Mesenchymal stem cell (in vitro differentiated cells and primary cell): ENCODE data around the gene ARL11.
"Not testable (repeated sequence)": the region's sequence is repeated elsewhere in the genome, so short reads cannot be mapped to it uniquely, and the experiment has no call there.

Source experiments
- DNase-seq: peaks from one replicate; pipeline ENCODE4 v3.0.0-alpha.2; 2013
- H2AFZ ChIP-seq: one replicate; pipeline ENCODE4 v1.6.1; 2013; ENCODE audit warnings: low read depth, mild to moderate bottlenecking, control low read depth, inconsistent platforms, low read length, moderate library complexity
- H2AK5ac ChIP-seq: 2 replicates; pipeline ENCODE4 v1.6.1; 2013; ENCODE audit warnings: low read length, moderate library complexity, mild to moderate bottlenecking, inconsistent platforms; ENCODE audit not compliant: severe bottlenecking
- H2BK120ac ChIP-seq: one replicate; pipeline ENCODE4 v1.6.1; 2013; ENCODE audit warnings: low read depth, mild to moderate bottlenecking, inconsistent platforms, low read length, moderate library complexity
- H2BK12ac ChIP-seq, 2 experiments: one replicate each; pipeline ENCODE4 v1.6.1; 2013; ENCODE audit warnings: inconsistent platforms in 2 of 2, low read length in 2 of 2, mild to moderate bottlenecking in 2 of 2, moderate library complexity in 2 of 2, control low read depth in 1 of 2
- H2BK15ac ChIP-seq: one replicate; pipeline ENCODE4 v1.6.1; 2013; ENCODE audit warnings: mild to moderate bottlenecking, low read depth, inconsistent platforms; ENCODE audit not compliant: poor library complexity, severe bottlenecking
- H2BK5ac ChIP-seq: 2 replicates; pipeline ENCODE4 v1.6.1; 2013; ENCODE audit warnings: low read depth, mild to moderate bottlenecking, low read length, control low read depth, inconsistent platforms; ENCODE audit not compliant: poor library complexity, severe bottlenecking
- H3K14ac ChIP-seq, 2 experiments: one replicate each; pipeline ENCODE4 v1.6.1; 2013; ENCODE audit warnings: inconsistent platforms in 2 of 2, low read length in 2 of 2, control low read depth in 1 of 2, mild to moderate bottlenecking in 1 of 2, moderate library complexity in 1 of 2
- H3K18ac ChIP-seq, 2 experiments: one replicate each; pipeline ENCODE4 v1.6.1; 2013; ENCODE audit warnings: inconsistent platforms in 2 of 2, low read length in 2 of 2, control low read depth in 1 of 2, low read depth in 1 of 2, mild to moderate bottlenecking in 1 of 2
- H3K23ac ChIP-seq, 2 experiments: one replicate each; pipeline ENCODE4 v1.6.1; 2013; ENCODE audit warnings: inconsistent platforms in 2 of 2, low read length in 2 of 2, mild to moderate bottlenecking in 2 of 2, moderate library complexity in 2 of 2, control low read depth in 1 of 2
- H3K27ac ChIP-seq: 2 replicates; pipeline ENCODE4 v1.5.1; 2013; ENCODE audit warnings: mild to moderate bottlenecking, moderate library complexity, low read length, control low read depth, inconsistent platforms; ENCODE audit not compliant: poor library complexity, severe bottlenecking
- H3K27me3 ChIP-seq, 2 experiments: 2 replicates each; pipeline versions ENCODE4 v1.6.1 to v1.7.0; 2013; ENCODE audit warnings: low read length in 2 of 2, mild to moderate bottlenecking in 2 of 2, moderate library complexity in 2 of 2, control low read depth in 1 of 2, inconsistent platforms in 1 of 2; ENCODE audit not compliant: control insufficient read depth in 1 of 2, insufficient read depth in 1 of 2
- H3K36me3 ChIP-seq, 2 experiments: 2 replicates each; pipeline versions ENCODE4 v1.6.1 to v1.7.0; 2013; ENCODE audit warnings: low read length in 2 of 2, control low read depth in 1 of 2, inconsistent platforms in 1 of 2, low read depth in 1 of 2, mild to moderate bottlenecking in 1 of 2; ENCODE audit not compliant: insufficient read depth in 2 of 2, control insufficient read depth in 1 of 2
- H3K4ac ChIP-seq, 2 experiments: one replicate each; pipeline ENCODE4 v1.6.1; 2013; ENCODE audit warnings: inconsistent platforms in 2 of 2, low read length in 2 of 2, mild to moderate bottlenecking in 2 of 2, moderate library complexity in 2 of 2, control low read depth in 1 of 2, low read depth in 1 of 2
- H3K4me1 ChIP-seq: 2 replicates; pipeline ENCODE4 v1.6.1; 2013; ENCODE audit warnings: low read depth, low read length, control low read depth; ENCODE audit not compliant: control insufficient read depth, insufficient read depth
- H3K4me2 ChIP-seq: 2 replicates; pipeline ENCODE4 v1.6.1; 2013; ENCODE audit warnings: low read length, mild to moderate bottlenecking, inconsistent platforms; ENCODE audit not compliant: poor library complexity, severe bottlenecking
- H3K4me3 ChIP-seq, 2 experiments: 2 replicates each; pipeline versions ENCODE4 v1.5.1 to v1.7.0; 2013; ENCODE audit warnings: low read length in 2 of 2, mild to moderate bottlenecking in 2 of 2, control low read depth in 1 of 2, low read depth in 1 of 2; ENCODE audit not compliant: insufficient read depth in 1 of 2
- H3K79me1 ChIP-seq: replicated peaks from 2 replicates; pipeline ENCODE4 v1.6.1; 2013; ENCODE audit warnings: mild to moderate bottlenecking, control low read depth, low read length, inconsistent platforms; ENCODE audit not compliant: poor library complexity, severe bottlenecking
- H3K9ac ChIP-seq: 2 replicates; pipeline ENCODE4 v1.7.0; 2013; ENCODE audit warnings: mild to moderate bottlenecking, low read length, moderate library complexity
- H3K9me3 ChIP-seq: 2 replicates; pipeline ENCODE4 v1.7.0; 2013; ENCODE audit warnings: mild to moderate bottlenecking, low read length; ENCODE audit not compliant: control insufficient read depth
- H4K8ac ChIP-seq: one replicate; pipeline ENCODE4 v1.6.1; 2013; ENCODE audit warnings: inconsistent platforms, mild to moderate bottlenecking, low read length, moderate library complexity
- H4K91ac ChIP-seq: one replicate; pipeline ENCODE4 v1.6.1; 2013; ENCODE audit warnings: mild to moderate bottlenecking, low read length, inconsistent platforms
- WGBS: methylation state at CpG from one replicate; pipeline ENCODE4 v1.1.7; 2013; ENCODE audit warnings: mixed read lengths; 5-methylcytosine and 5-hydroxymethylcytosine counted together

Gene ARL11

DNA sequence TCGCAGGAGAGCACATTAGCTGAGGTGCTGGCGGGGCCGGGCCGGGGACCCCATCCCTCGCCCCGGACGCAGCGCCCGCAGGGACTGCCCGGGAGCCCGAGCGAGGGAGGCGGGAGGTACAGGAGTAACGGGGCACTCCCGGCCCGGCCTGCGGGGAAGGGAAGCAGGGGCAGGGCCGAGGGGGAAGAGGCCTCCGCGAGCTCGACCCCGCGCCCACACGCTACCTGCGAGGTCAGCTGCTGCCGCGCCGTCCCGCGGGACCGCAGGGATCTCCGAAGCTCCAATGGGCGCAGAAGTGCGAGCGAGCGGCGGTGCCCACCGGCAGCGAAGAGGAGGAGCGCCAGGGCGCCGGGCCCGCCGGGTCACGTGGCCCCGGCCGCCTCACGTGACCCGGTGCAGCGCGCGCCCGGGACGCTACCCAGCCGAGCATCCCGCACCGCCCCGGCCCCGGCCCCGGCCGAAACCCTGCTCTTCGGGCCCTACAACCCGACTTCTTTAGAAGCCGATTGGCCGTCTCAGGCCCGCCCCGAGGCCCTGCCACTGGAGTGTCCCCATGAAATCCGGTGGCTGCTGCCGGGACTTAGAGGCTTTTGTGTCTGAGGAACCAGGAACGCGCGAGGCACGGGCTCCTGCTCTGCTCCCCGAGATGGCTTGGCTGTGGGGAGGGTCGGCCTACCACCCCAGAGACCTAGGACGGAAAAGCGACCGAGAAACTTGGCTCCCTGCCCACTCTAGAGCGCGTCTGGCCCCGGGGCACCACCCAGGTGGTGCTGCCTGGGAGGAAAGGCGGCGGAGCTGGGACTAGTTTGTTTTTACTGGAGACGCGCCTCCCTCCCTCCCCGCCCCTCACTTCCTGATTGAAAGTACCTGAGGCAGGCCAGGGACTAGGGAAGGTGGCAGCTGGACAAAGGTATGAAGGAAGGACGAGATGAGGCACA is 42.8 kb upstream of the ARL11 start, which contains the start of gene RCBTB1:
TSS of gene RCBTB1 (minus strand) at position 339 of the 938 bp plus-strand sequence. CDS start 18,279 bp downstream, outside the sequence.
- H4K91ac ChIP-seq = peak within 1 kb of the TSS; percentile 97
- H2AFZ ChIP-seq = peak within 1 kb of the TSS; percentile 97
- peak within 1 kb of the TSS; percentile 96 for H3K4me2 ChIP-seq
- peaks cover 4 to 16% of the 10 kb centered on the region in 2 experiments for H3K36me3 ChIP-seq
- peak within 1 kb of the TSS; percentile 87 to 98 for H3K23ac ChIP-seq
- H3K9ac ChIP-seq = peak within 1 kb of the TSS; percentile 90
- peak within 1 kb of the TSS; percentile 96 to 98 for H3K4me3 ChIP-seq
- peak within 1 kb of the TSS; percentile 96 to 98 for H3K18ac ChIP-seq
- H2BK120ac ChIP-seq = peak within 1 kb of the TSS; percentile 82
- H3K4ac ChIP-seq = peak within 1 kb of the TSS; percentile 70 to 96
- no peaks in the 10 kb centered on the region for H3K27me3 ChIP-seq
- H3K79me1 ChIP-seq = peaks cover 29% of the 10 kb centered on the region
- H2BK5ac ChIP-seq = peak within 1 kb of the TSS; percentile 46
- H3K9me3 ChIP-seq = no peaks in the 10 kb centered on the region
- peak within 1 kb of the TSS; percentile 95 for H4K8ac ChIP-seq
- no peak within 1 kb of the TSS for H2BK15ac ChIP-seq
- peak within 1 kb of the TSS in 1 of 2 experiments; percentile 89 for H2BK12ac ChIP-seq
- peak; percentile 71 for DNase-seq
- H2AK5ac ChIP-seq = peak within 1 kb of the TSS; percentile 2
- WGBS = under 1% methylated on average over 73 of the region's 87 CpGs
- H3K14ac ChIP-seq = peak within 1 kb of the TSS in 1 of 2 experiments; percentile 100
- peak within 1 kb of the TSS; percentile 72 for H3K27ac ChIP-seq
- peaks cover 5% of the 10 kb centered on the region for H3K4me1 ChIP-seq

- H3K79me1 ChIP-seq = peaks cover 19% of the 10 kb centered on the region
- H4K8ac ChIP-seq = no peak overlapping the region
- no peak overlapping the region for H3K14ac ChIP-seq
- H2AFZ ChIP-seq = no peak overlapping the region
- no peak overlapping the region for H4K91ac ChIP-seq
- no peak overlapping the region for H3K23ac ChIP-seq
- peak; percentile 31 for DNase-seq
- H2BK120ac ChIP-seq = no peak overlapping the region
- H3K27me3 ChIP-seq = no peaks in the 10 kb centered on the region
- WGBS = 93% methylated on average over 3 of the region's 3 CpGs
- H2BK5ac ChIP-seq = no peak overlapping the region
- no peak overlapping the region for H2BK15ac ChIP-seq
- no peak overlapping the region for H3K4me3 ChIP-seq
- peaks cover 5% of the 10 kb centered on the region for H3K4me1 ChIP-seq
- no peak overlapping the region for H3K4ac ChIP-seq
- H3K36me3 ChIP-seq = peaks cover 2 to 6% of the 10 kb centered on the region in 2 experiments
- peak overlapping the region; percentile 4 for H3K9ac ChIP-seq
- H2AK5ac ChIP-seq = no peak overlapping the region
- H3K4me2 ChIP-seq = no peak overlapping the region
- no peaks in the 10 kb centered on the region for H3K9me3 ChIP-seq
- no peak overlapping the region for H2BK12ac ChIP-seq
- H3K27ac ChIP-seq = no peak overlapping the region
- no peak overlapping the region for H3K18ac ChIP-seq
These were observed 41.6 kb upstream of the ARL11 start for GRCh38 chr13:49586717-49587116.

DNA sequence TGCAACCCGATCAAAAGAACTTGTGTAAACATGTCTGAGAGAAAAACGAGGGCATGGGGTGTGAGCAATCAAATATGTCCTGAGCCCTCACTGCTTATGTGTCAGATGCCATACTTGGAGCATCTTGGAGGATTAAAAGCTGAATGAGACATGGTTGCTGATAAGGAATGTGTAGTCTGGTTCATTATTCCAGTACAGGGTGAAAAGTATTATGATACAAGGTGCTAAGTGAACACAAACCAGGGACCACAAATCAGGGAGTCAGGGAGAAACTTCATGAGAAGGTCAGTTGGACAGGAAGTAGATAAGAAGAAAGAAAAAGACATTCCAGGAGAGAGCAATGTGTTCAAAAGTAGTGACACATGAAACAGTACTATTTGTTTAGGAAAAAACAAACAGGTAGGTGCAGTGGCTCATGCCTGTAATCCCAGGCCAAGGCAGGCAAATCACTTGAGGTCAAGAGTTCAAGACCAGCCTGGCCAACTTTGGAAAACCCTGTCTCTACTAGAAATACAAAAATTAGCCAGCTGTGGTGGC is 40.9 kb upstream of the ARL11 start:
- peaks cover 5% of the 10 kb centered on the region for H3K4me1 ChIP-seq
- no peak overlapping the region for H3K14ac ChIP-seq
- no peaks in the 10 kb centered on the region for H3K9me3 ChIP-seq
- H3K23ac ChIP-seq = no peak overlapping the region
- no peak overlapping the region for H3K18ac ChIP-seq
- no peak overlapping the region for H2AFZ ChIP-seq
- H2BK12ac ChIP-seq = no peak overlapping the region
- no peak overlapping the region for H3K27ac ChIP-seq
- peaks cover 19% of the 10 kb centered on the region for H3K79me1 ChIP-seq
- DNase-seq = peak; percentile 64
- no peak overlapping the region for H2BK15ac ChIP-seq
- no peak overlapping the region for H3K4me2 ChIP-seq
- no peak overlapping the region for H4K91ac ChIP-seq
- no peak overlapping the region for H3K4me3 ChIP-seq
- no peak overlapping the region for H2BK5ac ChIP-seq
- peak overlapping the region; percentile 4 for H3K9ac ChIP-seq
- H2AK5ac ChIP-seq = no peak overlapping the region
- 10% methylated on average over 2 of the region's 2 CpGs for WGBS
- H2BK120ac ChIP-seq = no peak overlapping the region
- H3K4ac ChIP-seq = no peak overlapping the region
- no peaks in the 10 kb centered on the region for H3K27me3 ChIP-seq
- H3K36me3 ChIP-seq = peaks cover 2% of the 10 kb centered on the region in 2 experiments
- no peak overlapping the region for H4K8ac ChIP-seq

DNA sequence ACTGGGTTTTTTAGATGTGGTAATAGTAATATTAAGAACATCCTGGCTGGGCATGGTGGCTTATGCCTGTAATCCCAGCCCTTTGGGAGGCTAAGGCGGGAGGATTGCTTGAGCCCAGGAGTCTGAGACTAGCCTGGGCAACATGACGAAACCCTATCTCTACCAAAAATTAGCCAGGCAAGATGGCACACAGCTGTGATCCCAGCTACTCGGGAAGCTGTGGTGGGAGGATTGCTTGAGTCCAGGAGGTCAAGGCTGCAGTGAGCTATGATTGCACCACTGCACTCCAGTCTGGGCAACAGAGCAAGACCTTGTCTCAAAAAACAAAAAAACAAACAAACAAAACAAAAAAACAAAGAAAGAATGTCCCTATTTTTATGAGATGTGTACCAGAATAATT is 37.6 kb upstream of the ARL11 start:
- H2BK12ac ChIP-seq, H4K91ac ChIP-seq, H3K36me3 ChIP-seq, H3K27me3 ChIP-seq, H3K4ac ChIP-seq, H2BK120ac ChIP-seq, H3K9ac ChIP-seq, DNase-seq, H3K4me3 ChIP-seq, H2BK5ac ChIP-seq, H2AK5ac ChIP-seq, H2BK15ac ChIP-seq, H2AFZ ChIP-seq, H3K23ac ChIP-seq, H3K79me1 ChIP-seq, H3K14ac ChIP-seq, H3K4me1 ChIP-seq, H3K18ac ChIP-seq, H3K27ac ChIP-seq, H3K4me2 ChIP-seq, H4K8ac ChIP-seq, H3K9me3 ChIP-seq: not testable (repeated sequence)
- 94% methylated on average over 2 of the region's 3 CpGs for WGBS
